BE2C (cell line): ENCODE measurements around the gene PFN1.

Source experiments
- DNase-seq: peaks from one replicate; pipeline ENCODE4 v3.0.0-alpha.2; 2020
- H3K27me3 ChIP-seq: fragments of 250-450 bp; sonication (Bioruptor Pico); 2 replicates; pipeline ENCODE4 v1.5.1; 2020; ENCODE audit warnings: mild to moderate bottlenecking
- H3K36me3 ChIP-seq: fragments of 250-450 bp; sonication (Bioruptor Pico); 2 replicates; pipeline ENCODE4 v1.5.1; 2020; ENCODE audit warnings: mild to moderate bottlenecking
- H3K4me1 ChIP-seq: fragments of 250-450 bp; sonication (Bioruptor Pico); 2 replicates; pipeline ENCODE4 v1.5.1; 2020
- H3K4me3 ChIP-seq: 2 replicates; pipeline ENCODE4 v1.5.1; 2011; ENCODE audit warnings: low read depth, low read length
- H3K9me3 ChIP-seq: fragments of 250-450 bp; sonication (Bioruptor Pico); 2 replicates; pipeline ENCODE4 v1.5.1; 2020
- TF ChIP-seq, protein P1 (sequence below): IDR thresholded peaks from 2 replicates; pipeline ENCODE4 v1.5.1; 2012; ENCODE audit warnings: mild to moderate bottlenecking, low read depth, low read length

PFN1 gene

DNA sequence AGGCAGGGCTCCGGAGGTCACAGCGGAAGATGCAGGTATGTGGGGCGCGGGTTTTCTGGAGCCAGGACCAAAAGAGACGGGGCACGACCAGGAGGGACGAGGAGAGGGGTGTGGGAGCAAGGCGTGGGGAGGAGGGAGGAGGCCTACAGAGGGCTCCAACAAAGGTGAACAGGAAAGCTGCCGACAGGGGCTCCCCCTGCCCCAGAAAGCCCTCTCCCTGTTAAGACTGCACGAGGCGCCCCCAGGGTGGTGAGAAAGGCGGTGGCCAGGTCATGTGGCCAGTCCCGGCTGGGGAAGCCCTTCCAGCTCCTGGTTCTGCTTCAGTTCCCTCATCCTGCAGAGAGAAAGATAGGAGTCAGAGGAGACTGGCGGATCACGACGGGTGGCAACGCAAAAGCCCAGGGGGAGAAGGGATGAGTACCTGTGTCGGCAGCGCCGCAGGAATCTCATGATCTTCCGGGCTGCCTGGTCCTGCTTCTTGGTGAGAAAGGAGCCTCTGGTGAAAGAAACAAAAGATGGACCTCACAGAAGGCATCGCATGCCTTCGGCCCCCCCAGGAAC, 20.2 kb upstream of the PFN1 start:
- peak; percentile 43 for DNase-seq
- Histone ChIP-seq H3K27me3 (no peaks in the 10 kb centered on the region), H3K36me3 (no peaks in the 10 kb centered on the region; the same call in 1 of the 2 replicates), H3K9me3 (no peaks in the 10 kb centered on the region), H3K4me1 (no peaks in the 10 kb centered on the region), H3K4me3 (peak overlapping the region; percentile 76)
- TF ChIP-seq, protein P1, sequence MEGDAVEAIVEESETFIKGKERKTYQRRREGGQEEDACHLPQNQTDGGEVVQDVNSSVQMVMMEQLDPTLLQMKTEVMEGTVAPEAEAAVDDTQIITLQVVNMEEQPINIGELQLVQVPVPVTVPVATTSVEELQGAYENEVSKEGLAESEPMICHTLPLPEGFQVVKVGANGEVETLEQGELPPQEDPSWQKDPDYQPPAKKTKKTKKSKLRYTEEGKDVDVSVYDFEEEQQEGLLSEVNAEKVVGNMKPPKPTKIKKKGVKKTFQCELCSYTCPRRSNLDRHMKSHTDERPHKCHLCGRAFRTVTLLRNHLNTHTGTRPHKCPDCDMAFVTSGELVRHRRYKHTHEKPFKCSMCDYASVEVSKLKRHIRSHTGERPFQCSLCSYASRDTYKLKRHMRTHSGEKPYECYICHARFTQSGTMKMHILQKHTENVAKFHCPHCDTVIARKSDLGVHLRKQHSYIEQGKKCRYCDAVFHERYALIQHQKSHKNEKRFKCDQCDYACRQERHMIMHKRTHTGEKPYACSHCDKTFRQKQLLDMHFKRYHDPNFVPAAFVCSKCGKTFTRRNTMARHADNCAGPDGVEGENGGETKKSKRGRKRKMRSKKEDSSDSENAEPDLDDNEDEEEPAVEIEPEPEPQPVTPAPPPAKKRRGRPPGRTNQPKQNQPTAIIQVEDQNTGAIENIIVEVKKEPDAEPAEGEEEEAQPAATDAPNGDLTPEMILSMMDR: no peak

DNA sequence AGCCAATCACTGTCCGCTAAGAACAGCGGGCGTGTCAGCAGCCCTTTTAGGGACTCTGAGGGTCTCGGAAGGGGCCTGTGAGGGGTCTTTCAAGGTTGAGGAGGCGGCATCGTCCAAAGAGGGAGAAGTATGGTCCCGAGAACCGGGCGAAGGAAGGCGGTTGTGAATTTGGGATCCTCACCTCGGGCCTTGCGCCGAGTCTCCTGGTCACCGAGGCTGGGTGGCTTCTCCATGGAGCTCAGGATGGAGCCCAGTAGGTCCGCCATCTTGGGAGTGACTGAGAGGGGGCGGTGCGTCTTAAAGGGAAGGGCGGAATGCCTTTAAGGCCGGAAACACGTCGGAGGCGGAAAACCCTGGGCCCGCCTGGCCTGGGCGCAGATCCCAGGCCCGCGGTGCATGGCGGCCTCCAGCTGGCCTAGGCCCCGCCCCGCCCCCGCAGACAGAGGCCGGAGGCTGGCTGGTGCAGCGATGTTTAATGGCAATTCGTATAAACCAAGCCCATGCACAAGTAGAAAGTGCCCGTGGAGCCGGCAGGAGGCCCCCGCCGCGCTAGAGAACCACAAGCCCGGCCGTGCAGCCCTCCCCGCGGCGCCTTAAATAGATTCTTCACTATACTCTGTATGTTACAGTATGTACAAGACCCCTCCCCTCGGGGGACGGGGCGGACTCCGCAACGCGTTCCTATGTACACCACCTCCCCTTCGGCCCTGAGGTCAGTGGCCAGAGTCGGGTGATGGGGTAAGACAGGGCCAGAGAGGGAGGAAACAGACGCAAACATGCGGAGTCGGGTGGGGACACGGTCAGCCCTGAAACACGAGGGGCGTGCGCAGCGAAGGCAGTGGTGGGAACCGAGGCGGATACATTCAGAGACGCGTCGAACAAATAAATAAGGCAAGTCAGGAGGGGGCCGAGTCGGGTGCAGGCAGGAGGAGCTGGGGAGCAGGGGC, 19.5 kb upstream of the PFN1 start, which contains the start of gene SPAG7:
TSS of gene SPAG7 (minus strand) at position 279 of the 947 bp plus-strand sequence. CDS start at position 266, 13 bp downstream.
- H3K9me3 ChIP-seq: no peaks in the 10 kb centered on the region
- peak within 1 kb of the TSS; percentile 76 for H3K4me3 ChIP-seq
- no peaks in the 10 kb centered on the region; the same call in 1 of the 2 replicates for H3K36me3 ChIP-seq
- no peaks in the 10 kb centered on the region for H3K27me3 ChIP-seq
- TF ChIP-seq, protein P1: no peak
- H3K4me1 ChIP-seq: no peaks in the 10 kb centered on the region
- peak; percentile 86 for DNase-seq

DNA sequence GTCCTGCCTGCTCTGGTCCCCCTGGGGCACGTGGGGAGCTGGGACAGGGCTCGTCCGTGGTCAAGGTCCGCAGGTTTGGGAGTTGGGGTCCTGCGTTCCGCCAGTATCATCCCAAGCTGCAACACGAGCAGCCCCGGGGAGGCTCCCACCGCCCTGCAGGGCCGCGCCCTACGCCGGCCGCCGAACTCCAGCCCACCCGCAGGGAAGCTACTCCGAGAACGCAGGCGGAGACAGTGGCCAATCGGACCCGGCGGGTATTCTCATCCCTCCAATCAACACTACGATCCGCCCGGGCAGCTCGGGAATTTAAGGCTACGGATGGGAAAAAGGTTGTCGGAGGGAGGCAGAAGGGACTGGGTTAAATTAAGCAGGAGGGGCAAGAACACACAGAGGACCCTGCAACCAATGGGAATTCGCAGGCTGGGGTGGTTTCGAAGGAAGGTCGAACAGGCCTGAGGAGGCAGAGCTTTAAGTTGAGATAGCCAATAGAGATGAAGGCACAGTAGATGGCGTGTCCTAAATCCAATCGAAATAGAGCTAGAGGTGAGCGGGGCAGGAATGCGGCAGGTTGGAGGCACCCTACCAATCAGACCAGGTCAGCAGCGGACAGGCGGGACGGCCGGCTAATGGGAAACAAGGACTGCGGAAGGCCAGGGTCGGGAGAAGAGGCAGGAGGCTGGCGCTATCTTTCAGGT, 18.7 kb upstream of the PFN1 start:
- no peaks in the 10 kb centered on the region for H3K4me1 ChIP-seq
- no peaks in the 10 kb centered on the region; the same call in 1 of the 2 replicates for H3K36me3 ChIP-seq
- DNase-seq: peak; percentile 93
- no peaks in the 10 kb centered on the region for H3K27me3 ChIP-seq
- TF ChIP-seq, protein P1: no peak
- H3K9me3 ChIP-seq: no peaks in the 10 kb centered on the region
- H3K4me3 ChIP-seq: peak overlapping the region; percentile 76

DNA sequence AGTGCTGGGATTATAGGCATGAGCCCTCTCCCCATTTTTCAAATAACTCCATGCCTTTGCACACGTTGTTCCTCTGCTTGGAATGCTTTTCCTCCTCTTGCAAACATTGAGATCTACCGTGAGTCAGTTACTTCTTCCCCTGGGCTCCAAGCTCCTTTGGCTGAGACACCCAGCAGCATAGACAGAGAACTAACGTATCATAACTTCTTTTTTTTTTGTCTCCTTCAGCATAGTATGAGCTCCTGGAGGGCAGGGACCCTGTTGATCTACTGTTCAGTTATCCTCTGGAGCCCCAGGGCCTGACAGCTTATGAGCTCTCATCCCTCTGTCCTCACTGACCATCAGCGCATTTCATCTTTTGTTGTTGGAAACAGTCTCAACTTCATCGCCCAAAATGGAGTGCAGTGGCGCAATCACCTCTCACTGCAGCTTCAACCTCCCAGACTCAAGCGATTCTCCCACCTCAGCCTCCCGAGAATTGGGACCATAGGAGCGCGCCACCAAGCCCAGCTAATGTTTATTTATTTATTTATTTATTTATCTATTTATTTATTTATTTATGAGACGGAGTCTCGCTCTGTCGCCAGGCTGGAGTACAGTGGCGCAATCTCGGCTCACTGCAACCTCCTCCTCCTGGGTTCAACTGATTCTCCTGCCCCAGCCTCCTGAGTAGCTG, 17.1 kb upstream of the PFN1 start:
- Histone ChIP-seq H3K27me3 (no peaks in the 10 kb centered on the region), H3K4me3 (no peak overlapping the region), H3K4me1 (no peaks in the 10 kb centered on the region), H3K36me3 (no peaks in the 10 kb centered on the region; the same call in 1 of the 2 replicates), H3K9me3 (no peaks in the 10 kb centered on the region)
- TF ChIP-seq, protein P1: no peak
- no peak for DNase-seq

DNA sequence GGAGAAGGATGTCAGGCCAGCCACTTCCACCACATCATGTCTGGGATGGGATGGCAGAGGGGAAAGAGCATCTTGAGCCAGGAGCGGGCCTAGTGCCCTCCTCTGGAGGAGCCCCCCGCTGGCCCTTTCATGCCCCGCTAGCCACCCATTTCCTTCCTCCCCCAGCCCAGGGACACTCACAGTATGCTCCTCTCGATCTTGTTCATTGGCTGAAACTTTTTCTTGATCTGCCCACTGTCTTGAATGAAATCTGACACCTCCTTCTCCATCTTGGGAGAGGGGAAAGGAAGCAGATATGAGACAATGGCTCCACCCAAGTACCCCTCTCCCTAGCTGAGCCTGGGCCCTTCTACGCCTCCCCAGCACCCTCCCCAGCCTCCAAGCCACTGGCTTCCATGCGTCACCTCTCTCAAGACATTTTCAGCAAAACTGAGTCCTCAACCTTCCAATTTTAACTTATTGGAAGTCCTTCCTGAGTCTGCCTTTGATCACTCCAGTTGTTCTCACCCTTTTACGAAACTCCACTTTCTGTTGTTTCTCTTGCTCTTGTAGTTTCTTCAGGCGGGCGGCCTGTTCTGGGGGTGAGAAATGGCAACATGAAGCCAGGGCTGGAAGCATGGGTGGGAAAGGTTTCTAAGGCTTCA, 12.1 kb upstream of the PFN1 start:
- DNase-seq: no peak
- Histone ChIP-seq H3K4me3 (no peak overlapping the region), H3K4me1 (no peaks in the 10 kb centered on the region), H3K36me3 (no peaks in the 10 kb centered on the region), H3K9me3 (no peaks in the 10 kb centered on the region), H3K27me3 (no peaks in the 10 kb centered on the region)
- TF ChIP-seq, protein P1: no peak
